GM12878 (cell line): ENCODE data around the gene STK26. TPM values are rescaled to one million over a fixed set of nuclear protein-coding genes. Genes with fewer than 3 reads are reported as not detected.
A peak's percentile ranks its signal among the peaks of the same experiment; 100 is the strongest.

Source experiments
- CUX1 ChIP-seq: IDR thresholded peaks from 2 replicates; pipeline ENCODE4 v1.6.1; 2012; ENCODE audit warnings: improper control_type of control experiment, low read depth, low read length; ENCODE audit not compliant: insufficient replicate concordance
- ELK1 ChIP-seq: IDR thresholded peaks from 2 replicates; pipeline ENCODE4 v1.6.1; 2012; ENCODE audit warnings: low read depth, low read length, improper control_type of control experiment
- GATAD2B ChIP-seq: fragments of 450-650 bp; conservative IDR thresholded peaks from 2 replicates; pipeline ENCODE4 v1.6.1; 2017; ENCODE audit warnings: low read depth, mild to moderate bottlenecking, moderate library complexity
- NR2F1 ChIP-seq: fragments of 450-650 bp; conservative IDR thresholded peaks from 2 replicates; pipeline ENCODE4 v1.6.1; 2017; ENCODE audit warnings: mild to moderate bottlenecking
- RUNX3 ChIP-seq: IDR thresholded peaks from 2 replicates; pipeline ENCODE4 v1.6.1; 2012; ENCODE audit warnings: low read length, inconsistent platforms
- YY1 ChIP-seq: IDR thresholded peaks from 2 replicates; pipeline ENCODE4 v1.6.1; 2011; ENCODE audit warnings: low read depth, mild to moderate bottlenecking, low read length
- polyA plus RNA-seq, 11 experiments: library from polyadenylated mRNA; depleted of rRNA in 4 of 11; unstranded in 6 of 11; stranded (reverse) in 5 of 11; fragments of >200 nt; fragmentation: Nextera tagmentation in 4 of 11; fragmentation: Illumina TruSeq in 1 of 11; extraction: Ambion mirVana in 4 of 11; extraction: Trizol in 1 of 11; gene quantifications; 1 replicate in 1 of 11; 2 replicates in 10 of 11; pipeline versions ENCODE4 v1.2.1 to v1.2.3, GENCODE V29; 2011 to 2016; ENCODE audit warnings: inconsistent platforms in 2 of 11, missing spikeins in 2 of 11, low read depth in 1 of 11
- total RNA-seq, 4 experiments: library from RNA; depleted of rRNA in 3 of 4; stranded (reverse); fragments of >200 nt in 3 of 4; fragmentation: Illumina TruSeq in 1 of 4; extraction: Trizol in 1 of 4; gene quantifications; 2 replicates each; pipeline versions ENCODE4 v1.2.1 to v1.2.3, GENCODE V29; 2013 to 2021

Gene STK26
- total and polyA plus RNA-seq, 10 of the 15 experiments (the other 5 are each of a cell fraction or from before 2014, with no cell fraction given), result 30.4 to 78.6 (median 58.8) TPM

GRCh38 chrX:132023896-132024386 lies 839 bp downstream of the STK26 start (continued):
- TF ChIP-seq CUX1 (no peak), ELK1 (no peak), NR2F1 (peak; percentile 49), RUNX3 (peak; percentile 67), YY1 (0 out of 2 replicates have a peak, but pooled peaks have one; percentile 7), GATAD2B (no peak)
